B cell (primary cell): ENCODE results near the gene PAQR7.

ENCODE experiments used
- EZH2 ChIP-seq: IDR thresholded peaks from 2 replicates; pipeline ENCODE4 v1.6.1; 2012; ENCODE audit warnings: borderline replicate concordance, low read depth, mild to moderate bottlenecking, moderate library complexity, low read length; ENCODE audit not compliant: insufficient read depth, poor library complexity, severe bottlenecking
- TF ChIP-seq, protein P1 (sequence below): fragments of 200-600 bp; IDR thresholded peaks from one replicate; pipeline ENCODE4 v1.8.0; 2022; ENCODE audit warnings: antibody characterized with exemption, mild to moderate bottlenecking

DNA sequence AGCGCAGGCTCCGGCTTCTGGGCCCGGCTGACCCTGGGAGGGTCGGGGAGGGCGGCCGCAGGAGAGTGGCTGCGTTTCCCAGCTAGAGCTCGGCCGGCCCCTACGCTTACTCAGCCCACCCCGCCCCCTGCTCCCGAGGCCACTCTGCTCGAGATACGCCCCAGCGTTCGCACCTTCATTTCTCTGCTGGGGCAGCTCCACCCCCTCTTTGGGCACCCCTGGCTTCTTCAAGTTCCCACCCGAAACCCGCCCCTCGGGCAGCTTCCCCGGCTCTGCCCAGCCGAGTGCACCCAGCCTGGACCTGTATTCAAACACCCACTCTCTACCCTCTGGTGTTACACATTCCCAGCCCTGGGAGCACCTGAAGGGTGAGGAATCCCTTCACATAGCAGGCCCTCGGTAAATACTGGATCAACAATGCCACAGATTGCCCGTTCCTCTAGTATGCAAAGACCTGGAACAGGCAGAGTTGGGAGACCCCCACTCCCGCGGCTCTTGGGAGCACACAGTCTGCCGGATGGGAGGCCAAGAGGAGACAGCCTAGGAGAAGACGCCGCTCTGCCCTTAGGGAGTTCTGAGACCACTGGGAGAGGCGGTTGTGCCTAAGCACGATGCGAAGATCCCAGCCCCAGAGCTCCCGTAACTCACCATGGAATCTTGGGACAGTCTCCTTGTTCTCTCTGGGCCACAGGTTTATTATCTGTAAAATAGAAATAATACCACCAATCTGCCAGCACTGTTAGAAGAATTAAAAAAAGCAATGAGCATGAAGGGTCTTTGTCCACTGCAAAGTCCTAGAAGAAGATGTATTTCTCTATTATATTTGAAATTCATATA is 566 bp upstream of the PAQR7 start:
- TF ChIP-seq, protein P1, sequence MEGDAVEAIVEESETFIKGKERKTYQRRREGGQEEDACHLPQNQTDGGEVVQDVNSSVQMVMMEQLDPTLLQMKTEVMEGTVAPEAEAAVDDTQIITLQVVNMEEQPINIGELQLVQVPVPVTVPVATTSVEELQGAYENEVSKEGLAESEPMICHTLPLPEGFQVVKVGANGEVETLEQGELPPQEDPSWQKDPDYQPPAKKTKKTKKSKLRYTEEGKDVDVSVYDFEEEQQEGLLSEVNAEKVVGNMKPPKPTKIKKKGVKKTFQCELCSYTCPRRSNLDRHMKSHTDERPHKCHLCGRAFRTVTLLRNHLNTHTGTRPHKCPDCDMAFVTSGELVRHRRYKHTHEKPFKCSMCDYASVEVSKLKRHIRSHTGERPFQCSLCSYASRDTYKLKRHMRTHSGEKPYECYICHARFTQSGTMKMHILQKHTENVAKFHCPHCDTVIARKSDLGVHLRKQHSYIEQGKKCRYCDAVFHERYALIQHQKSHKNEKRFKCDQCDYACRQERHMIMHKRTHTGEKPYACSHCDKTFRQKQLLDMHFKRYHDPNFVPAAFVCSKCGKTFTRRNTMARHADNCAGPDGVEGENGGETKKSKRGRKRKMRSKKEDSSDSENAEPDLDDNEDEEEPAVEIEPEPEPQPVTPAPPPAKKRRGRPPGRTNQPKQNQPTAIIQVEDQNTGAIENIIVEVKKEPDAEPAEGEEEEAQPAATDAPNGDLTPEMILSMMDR = no peak
- TF ChIP-seq EZH2 = no peak
